K562 (cell line): ENCODE measurements around the gene CACNA1S. TPM values are rescaled to one million over a fixed set of nuclear protein-coding genes. Genes with fewer than 3 reads are reported as not detected.

Experiments used
- ATAC-seq: fragments of 200-7000 bp; cut with Tn5 transposase; 3 replicates; pipeline ENCODE4 v1.9.1; 2020; ENCODE audit warnings: moderate library complexity
- BruUV-seq: library from RNA; stranded (reverse); fragments of 400-500 nt; replicated peaks from 2 replicates; lab custom pipeline; 2021; lab: Mats Ljungman, UMichigan
- CTCF ChIA-PET: fragments of 300-600 bp; formaldehyde crosslinking; extraction: SDS; loops from one replicate; lab custom pipeline; 2021; ENCODE audit warnings: low intra/inter-chr PET ratio; lab: Yijun Ruan, JAX
- POLR2A ChIA-PET: fragments of 300-600, 350-650 bp; sonication (Branson Sonifier 250); formaldehyde crosslinking; extraction: SDS; loops from one replicate; lab custom pipeline; 2021; ENCODE audit warnings: antibody characterized with exemption, inconsistent platforms; lab: Yijun Ruan, JAX
- DNase-seq, 4 experiments: peaks; one replicate each; pipeline versions ENCODE4 v3.0.0 to v3.0.0-alpha.2; 2011 to 2018; ENCODE audit warnings: low spot score in 3 of 4, mixed read lengths in 3 of 4; ENCODE audit errors: extremely low read depth in 1 of 4
- FAIRE-seq: peaks from 2 replicates; lab custom pipeline; 2011; peaks lifted over from hg19 to GRCh38; lab: Jason Lieb, UNC
- H2AFZ ChIP-seq: 2 replicates; pipeline ENCODE4 v1.6.0; 2011; ENCODE audit warnings: low read depth, low read length, control low read depth, inconsistent platforms
- H3K27ac ChIP-seq: fragments of 200-600 bp; 3 replicates; pipeline ENCODE4 v1.8.0; 2011; ENCODE audit warnings: low read depth, mild to moderate bottlenecking, control low read depth, inconsistent platforms, low read length, moderate library complexity, mixed read lengths; ENCODE audit errors: extremely low read depth
- H3K27me3 ChIP-seq, 2 experiments: fragments of 300-600 bp in 1 of 2; 2 replicates in 1 of 2; 3 replicates in 1 of 2; pipeline versions ENCODE4 v1.6.0 to v1.8.0; 2011; ENCODE audit warnings: inconsistent platforms in 2 of 2, low read length in 2 of 2, mild to moderate bottlenecking in 1 of 2, mixed read lengths in 1 of 2, moderate library complexity in 1 of 2; ENCODE audit not compliant: control insufficient read depth in 2 of 2, insufficient read depth in 2 of 2
- H3K36me3 ChIP-seq: fragments of 300-600 bp; 3 replicates; pipeline ENCODE4 v1.8.0; 2011; ENCODE audit warnings: mild to moderate bottlenecking, low read length, inconsistent platforms; ENCODE audit not compliant: control insufficient read depth, insufficient read depth
- H3K4me1 ChIP-seq, 2 experiments: fragments of 200-600 bp in 1 of 2; replicated peaks in 1 of 2; 2 replicates in 1 of 2; 3 replicates in 1 of 2; pipeline versions ENCODE4 v1.5.1 to v1.8.0; 2011; ENCODE audit warnings: inconsistent platforms in 2 of 2, low read length in 2 of 2, mild to moderate bottlenecking in 1 of 2, mixed read lengths in 1 of 2, moderate library complexity in 1 of 2; ENCODE audit not compliant: control insufficient read depth in 2 of 2, insufficient read depth in 2 of 2
- H3K4me2 ChIP-seq: 2 replicates; pipeline ENCODE4 v1.6.1; 2011; ENCODE audit warnings: low read length, control low read depth, inconsistent platforms, mixed read lengths; ENCODE audit not compliant: insufficient read depth
- H3K4me3 ChIP-seq: fragments of 200-600 bp; sonication (generic), shearing (Covaris generic); 2 replicates; pipeline ENCODE4 v1.5.1; 2016; ENCODE audit warnings: control low read depth, inconsistent platforms
- H3K79me2 ChIP-seq: fragments of 200-600 bp; 3 replicates; pipeline ENCODE4 v1.8.0; 2011; ENCODE audit warnings: low read length, inconsistent platforms; ENCODE audit not compliant: control insufficient read depth, insufficient read depth
- H3K9ac ChIP-seq, 2 experiments: 2 replicates each; pipeline versions ENCODE4 v1.6.0 to v1.6.1; 2011; ENCODE audit warnings: low read depth in 2 of 2, low read length in 2 of 2, control low read depth in 1 of 2, inconsistent platforms in 1 of 2, mild to moderate bottlenecking in 1 of 2, mixed read lengths in 1 of 2; ENCODE audit not compliant: insufficient read depth in 1 of 2
- H3K9me1 ChIP-seq: one replicate; pipeline ENCODE4 v1.6.0; 2011; ENCODE audit warnings: inconsistent platforms, mild to moderate bottlenecking, low read length, moderate library complexity; ENCODE audit not compliant: control insufficient read depth, insufficient read depth
- H3K9me3 ChIP-seq: replicated peaks from 2 replicates; pipeline ENCODE4 v1.5.1; 2011; ENCODE audit warnings: low read depth, low read length, inconsistent platforms; ENCODE audit not compliant: control insufficient read depth, insufficient read depth
- H4K20me1 ChIP-seq: replicated peaks from 2 replicates; pipeline ENCODE4 v1.6.1; 2011; ENCODE audit warnings: low read length, inconsistent platforms, mixed read lengths; ENCODE audit not compliant: control insufficient read depth, insufficient read depth
- CHD7 ChIP-seq: fragments of 200-600 bp; sonication (generic); IDR thresholded peaks from one replicate; pipeline ENCODE4 v1.6.1; 2012; ENCODE audit warnings: mild to moderate bottlenecking, low read depth, low read length, inconsistent platforms
- ETS1 ChIP-seq: conservative IDR thresholded peaks from 2 replicates; pipeline ENCODE4 v1.6.1; 2011; ENCODE audit warnings: low read depth, mild to moderate bottlenecking, low read length; ENCODE audit not compliant: control insufficient read depth
- HES1 ChIP-seq: fragments of 450-650 bp; IDR thresholded peaks from 2 replicates; pipeline ENCODE4 v1.6.1; 2016; ENCODE audit warnings: low read depth, mild to moderate bottlenecking, moderate library complexity
- ZMIZ1 ChIP-seq, 2 experiments: fragments of 150-350 bp in 1 of 2; IDR thresholded peaks; 2 replicates each; pipeline ENCODE4 v1.6.1; 2012 to 2016; ENCODE audit warnings: low read depth in 2 of 2, low read length in 2 of 2, mild to moderate bottlenecking in 1 of 2, moderate library complexity in 1 of 2
- WGBS: fragments of 100-300 bp; shearing (Covaris generic); methylation state at CpG from one replicate; pipeline ENCODE4 v1.1.6; 2016; ENCODE audit warnings: low coverage, mixed read lengths; ENCODE audit not compliant: insufficient coverage; ENCODE audit errors: missing lambda C conversion rate; 5-methylcytosine and 5-hydroxymethylcytosine counted together
- in situ Hi-C: fragments of 300-500 bp; cut with MboI; formaldehyde crosslinking; loops from 4 replicates; pipeline ENCODE4 v1.15.0; 2018; ENCODE audit warnings: inconsistent platforms, mixed read lengths
- intact Hi-C: fragments of 100-400 bp; cut with micrococcal nuclease; formaldehyde crosslinking; loops from 2 replicates; pipeline ENCODE4 v1.14.2; 2022
- polyA plus RNA-seq, 8 experiments: library from polyadenylated mRNA; depleted of rRNA in 4 of 8; stranded (reverse) in 5 of 8; unstranded in 3 of 8; fragments of >200 nt; fragmentation: Nextera tagmentation in 2 of 8; fragmentation: Illumina TruSeq in 1 of 8; extraction: Ambion mirVana in 2 of 8; extraction: Trizol in 1 of 8; gene quantifications; 2 replicates each; pipeline versions ENCODE4 v1.2.1 to v1.2.3, GENCODE V29; 2011 to 2014; ENCODE audit warnings: inconsistent platforms in 1 of 8, missing spikeins in 1 of 8
- total RNA-seq, 7 experiments: library from RNA; depleted of rRNA in 6 of 7; stranded (reverse); fragments of >200 nt in 6 of 7; fragmentation: Illumina TruSeq in 2 of 7; extraction: Trizol in 2 of 7; gene quantifications; 2 replicates each; pipeline versions ENCODE4 v1.2.1 to v1.2.3, GENCODE V29; 2011 to 2021; ENCODE audit warnings: low replicate concordance in 1 of 7

The CACNA1S gene
- total and polyA plus RNA-seq, 9 of the 15 experiments (the other 6 are each of a cell fraction or from before 2014, with no cell fraction given), result not detected

- ChIA-PET POLR2A (no interaction called here), CTCF (interaction anchor here (1.0 kb wide), 1 partner anchor 21 kb away, joined by 3 read pairs; no protein-coding TSS in a partner anchor)
- intact Hi-C loops, result loop anchor here (10.0 kb wide), 1 partner anchor 68 kb away; no protein-coding TSS in a partner anchor
- TF ChIP-seq ETS1 (no peak), CHD7 (no peak), HES1 (no peak), ZMIZ1 (IDR thresholded peaks at IDR 0.05; ENCODE audit: low read depth in 2 of 2, low read length in 2 of 2) (no peak)
These were observed 700 bp upstream of the CACNA1S start for GRCh38 chr1:201112926-201113325.

More at GRCh38 chr1:201112926-201113325, 700 bp upstream of the CACNA1S start:
- H3K9me3 ChIP-seq, result no peaks in the 10 kb centered on the region
- H3K4me2 ChIP-seq, result no peak overlapping the region
- ATAC-seq (no peak), FAIRE-seq (no peak), DNase-seq (no peak)
- H3K27me3 ChIP-seq, result peaks cover 23 to 55% of the 10 kb centered on the region in 2 experiments
- no peak overlapping the region for H3K4me3 ChIP-seq
- H3K4me1 ChIP-seq, result peaks cover 0 to 7% of the 10 kb centered on the region in 2 experiments; a peak in 2 of 5 replicates
- no peaks in the 10 kb centered on the region for H3K36me3 ChIP-seq
- WGBS, result 3% methylated on average over 3 of the region's 3 CpGs
- BruUV-seq, result no TSS peak
- in situ Hi-C loops, result no loop called here
- peaks cover 7% of the 10 kb centered on the region for H4K20me1 ChIP-seq
- H2AFZ ChIP-seq, result no peak overlapping the region
- H3K27ac ChIP-seq, result no peak overlapping the region
- H3K9me1 ChIP-seq, result no peaks in the 10 kb centered on the region
- H3K9ac ChIP-seq, result no peak overlapping the region
- no peaks in the 10 kb centered on the region for H3K79me2 ChIP-seq
